ENCODE data around the gene PPP2R2C. TPM values are rescaled to one million over a fixed set of nuclear protein-coding genes. Genes with fewer than 3 reads are reported as not detected.

The PPP2R2C gene
- total and polyA plus RNA-seq, 2 experiments from 2014 or later = not detected

GRCh38 chr4:6426571-6427438, 45.6 kb downstream of the PPP2R2C start:
- no peaks in the 10 kb centered on the region for H3K4me1 ChIP-seq (ENCODE audit: insufficient read depth)
- no peaks in the 10 kb centered on the region for H3K9me2 ChIP-seq (ENCODE audit: insufficient read depth)
- WGBS, 2 experiments (ENCODE audit: low coverage in 1 of 2, low lambda C conversion rate in 2 of 2, missing lambda C conversion rate in 2 of 2) = 14 to 18% methylated on average over 12 to 13 of the region's 13 CpGs
- H4K20me1 ChIP-seq (ENCODE audit: insufficient read depth) = no peaks in the 10 kb centered on the region
- no peak overlapping the region for H3K4me3 ChIP-seq
- peaks cover 7% of the 10 kb centered on the region for H3K27me3 ChIP-seq (replicated peaks; ENCODE audit: insufficient read depth)
- H3K9me3 ChIP-seq (ENCODE audit: low read depth) = no peaks in the 10 kb centered on the region
- no peaks in the 10 kb centered on the region for H3F3A ChIP-seq (ENCODE audit: insufficient read depth)
- TF ChIP-seq EZH2 (IDR thresholded peaks at IDR 0.05; ENCODE audit: insufficient read depth, poor library complexity, severe bottlenecking) (no peak), EZH2phosphoT487 (IDR thresholded peaks at IDR 0.05; ENCODE audit: insufficient read depth, low read depth) (no peak)
- H3K4me2 ChIP-seq (ENCODE audit: unreplicated experiment) = no peak overlapping the region
- H2AFZ ChIP-seq = no peak overlapping the region
- DNase-seq = no peak
- H3K79me2 ChIP-seq (ENCODE audit: insufficient read depth) = no peaks in the 10 kb centered on the region
- no peak overlapping the region for H3K27ac ChIP-seq
- H3K9ac ChIP-seq = no peak overlapping the region
- in situ Hi-C loops (cut with MboI) = no loop called here
- no peaks in the 10 kb centered on the region for H3K36me3 ChIP-seq (ENCODE audit: low read depth)

GRCh38 chr4:6425911-6426310, 46.5 kb downstream of the PPP2R2C start:
- no peaks in the 10 kb centered on the region for H3K4me1 ChIP-seq (ENCODE audit: insufficient read depth)
- no peaks in the 10 kb centered on the region for H4K20me1 ChIP-seq (ENCODE audit: insufficient read depth)
- H3F3A ChIP-seq (ENCODE audit: insufficient read depth) = no peaks in the 10 kb centered on the region
- 53 to 57% methylated on average over 11 of the region's 11 CpGs for WGBS, 2 experiments (ENCODE audit: low coverage in 1 of 2, low lambda C conversion rate in 2 of 2, missing lambda C conversion rate in 2 of 2)
- no peak for DNase-seq
- H3K9me3 ChIP-seq (ENCODE audit: low read depth) = no peaks in the 10 kb centered on the region
- no peak overlapping the region for H3K4me2 ChIP-seq (ENCODE audit: unreplicated experiment)
- H3K27ac ChIP-seq = no peak overlapping the region
- TF ChIP-seq EZH2 (IDR thresholded peaks at IDR 0.05; ENCODE audit: insufficient read depth, poor library complexity, severe bottlenecking) (no peak), EZH2phosphoT487 (IDR thresholded peaks at IDR 0.05; ENCODE audit: insufficient read depth, low read depth) (no peak)
- no peaks in the 10 kb centered on the region for H3K79me2 ChIP-seq (ENCODE audit: insufficient read depth)
- no peak overlapping the region for H2AFZ ChIP-seq
- H3K36me3 ChIP-seq (ENCODE audit: low read depth) = no peaks in the 10 kb centered on the region
- H3K9me2 ChIP-seq (ENCODE audit: insufficient read depth) = no peaks in the 10 kb centered on the region
- in situ Hi-C loops (cut with MboI) = no loop called here
- H3K4me3 ChIP-seq = no peak overlapping the region
- H3K9ac ChIP-seq = no peak overlapping the region
- H3K27me3 ChIP-seq (replicated peaks; ENCODE audit: insufficient read depth) = peaks cover 7% of the 10 kb centered on the region

DNA sequence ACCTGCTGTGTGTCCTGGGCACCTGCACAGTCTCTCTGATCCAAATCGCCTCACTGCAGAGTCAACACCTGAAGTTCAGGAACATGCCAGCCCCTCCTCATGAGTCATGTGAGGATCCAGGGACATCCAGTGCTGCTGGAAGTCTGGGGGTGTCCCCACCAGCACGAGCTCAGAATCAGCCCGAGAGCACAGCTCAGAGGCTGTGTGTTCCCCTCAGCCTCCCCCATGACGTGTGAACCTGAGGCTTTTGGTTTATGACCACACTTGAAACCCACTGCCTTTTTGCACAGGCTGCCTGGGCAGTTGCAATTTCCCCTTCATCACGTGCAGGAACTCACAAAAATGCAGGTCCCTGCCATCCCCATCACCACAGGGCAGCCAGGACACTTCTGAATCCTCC, 47.1 kb downstream of the PPP2R2C start:
- Histone ChIP-seq H3K27ac (no peak overlapping the region), H3K36me3 (ENCODE audit: low read depth) (no peaks in the 10 kb centered on the region), H2AFZ (no peak overlapping the region), H3K4me2 (ENCODE audit: unreplicated experiment) (no peak overlapping the region), H3F3A (ENCODE audit: insufficient read depth) (no peaks in the 10 kb centered on the region), H3K4me3 (no peak overlapping the region), H3K79me2 (ENCODE audit: insufficient read depth) (no peaks in the 10 kb centered on the region), H3K9me3 (ENCODE audit: low read depth) (no peaks in the 10 kb centered on the region), H3K27me3 (replicated peaks; ENCODE audit: insufficient read depth) (peaks cover 7% of the 10 kb centered on the region), H3K4me1 (ENCODE audit: insufficient read depth) (no peaks in the 10 kb centered on the region), H3K9me2 (ENCODE audit: insufficient read depth) (no peaks in the 10 kb centered on the region), H4K20me1 (ENCODE audit: insufficient read depth) (no peaks in the 10 kb centered on the region), H3K9ac (no peak overlapping the region)
- TF ChIP-seq EZH2phosphoT487 (IDR thresholded peaks at IDR 0.05; ENCODE audit: insufficient read depth, low read depth) (no peak), EZH2 (IDR thresholded peaks at IDR 0.05; ENCODE audit: insufficient read depth, poor library complexity, severe bottlenecking) (no peak)
- in situ Hi-C loops (cut with MboI) = no loop called here
- no peak for DNase-seq
- WGBS, 2 experiments (ENCODE audit: low coverage in 1 of 2, low lambda C conversion rate in 2 of 2, missing lambda C conversion rate in 2 of 2) = 2 to 8% methylated on average over 5 of the region's 5 CpGs

DNA sequence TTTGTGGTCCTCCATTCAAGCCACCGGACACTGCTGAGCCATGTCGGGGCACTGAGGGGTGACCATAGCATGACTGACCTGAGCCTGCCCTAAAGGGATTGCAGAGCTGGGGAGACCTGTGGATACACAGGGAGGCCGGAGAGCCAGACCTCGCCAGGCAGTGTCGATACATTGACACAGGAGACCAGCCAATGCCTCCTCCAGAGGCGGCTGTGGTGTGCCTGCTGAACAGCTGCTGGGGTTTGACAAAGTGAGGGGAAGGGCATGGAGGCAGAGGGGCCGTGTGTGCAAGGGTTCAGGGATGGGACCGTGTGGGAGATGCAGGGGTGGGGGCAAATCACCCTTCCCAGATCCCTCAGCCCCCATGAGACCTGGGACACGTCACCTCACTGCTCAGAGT, 48.0 kb downstream of the PPP2R2C start:
- Histone ChIP-seq H3K36me3 (ENCODE audit: low read depth) (no peaks in the 10 kb centered on the region), H3K4me3 (no peak overlapping the region), H4K20me1 (ENCODE audit: insufficient read depth) (no peaks in the 10 kb centered on the region), H3F3A (ENCODE audit: insufficient read depth) (no peaks in the 10 kb centered on the region), H3K9ac (no peak overlapping the region), H3K4me1 (ENCODE audit: insufficient read depth) (no peaks in the 10 kb centered on the region), H2AFZ (no peak overlapping the region), H3K27ac (no peak overlapping the region), H3K4me2 (ENCODE audit: unreplicated experiment) (no peak overlapping the region), H3K9me2 (ENCODE audit: insufficient read depth) (no peaks in the 10 kb centered on the region), H3K27me3 (replicated peaks; ENCODE audit: insufficient read depth) (peaks cover 7% of the 10 kb centered on the region), H3K79me2 (ENCODE audit: insufficient read depth) (no peaks in the 10 kb centered on the region), H3K9me3 (ENCODE audit: low read depth) (no peaks in the 10 kb centered on the region)
- TF ChIP-seq EZH2 (IDR thresholded peaks at IDR 0.05; ENCODE audit: insufficient read depth, poor library complexity, severe bottlenecking) (no peak), EZH2phosphoT487 (IDR thresholded peaks at IDR 0.05; ENCODE audit: insufficient read depth, low read depth) (no peak)
- in situ Hi-C loops (cut with MboI) = no loop called here
- DNase-seq = no peak
- WGBS, 2 experiments (ENCODE audit: low coverage in 1 of 2, low lambda C conversion rate in 2 of 2, missing lambda C conversion rate in 2 of 2) = 22 to 23% methylated on average over 9 of the region's 9 CpGs
